HCT116 (cell line): Measurements from ENCODE around the gene ARRDC4. TPM values are rescaled to one million over a fixed set of nuclear protein-coding genes. Genes with fewer than 3 reads are reported as not detected.

Experiments
- ATAC-seq: fragments of 200-7000 bp; cut with Tn5 transposase; 2 replicates; pipeline ENCODE4 v1.9.1; 2020; ENCODE audit warnings: mild to moderate bottlenecking, moderate library complexity
- BruUV-seq: library from RNA; stranded (reverse); fragments of 400-500 nt; replicated peaks from 2 replicates; lab custom pipeline; 2021; lab: Mats Ljungman, UMichigan
- CTCF ChIA-PET: fragments of 300-600 bp; sonication (Branson Sonifier 250); formaldehyde crosslinking; loops from one replicate; lab custom pipeline; 2021; ENCODE audit warnings: antibody characterized with exemption; lab: Charles Lee
- POLR2A ChIA-PET: fragments of 300-600, 350-600 bp; sonication (Branson Sonifier 250); formaldehyde crosslinking; loops from one replicate; lab custom pipeline; 2021; ENCODE audit warnings: antibody characterized with exemption; lab: Charles Lee
- RAD21 ChIA-PET, 2 experiments: fragments of 300-600 bp; sonication (Branson Sonifier 250); formaldehyde crosslinking; loops; one replicate each; lab custom pipeline; 2023; ENCODE audit warnings: low total read pairs in 2 of 2; ENCODE audit not compliant: uncharacterized antibody in 2 of 2, unreplicated experiment in 2 of 2, low non-redundant PET in 1 of 2; lab: Charles Lee
- DNase-seq: peaks from one replicate; pipeline ENCODE4 v3.0.0-alpha.2; 2010; ENCODE audit warnings: low read depth, low spot score
- H2AFZ ChIP-seq: fragments of 200-600 bp; shearing (Covaris generic), sonication (generic); 2 replicates; pipeline ENCODE4 v1.6.1; 2017; ENCODE audit warnings: low read depth, mixed run types, mixed read lengths, antibody characterized with exemption, low read length; ENCODE audit not compliant: poor library complexity, severe bottlenecking
- H3K27ac ChIP-seq: 2 replicates; pipeline ENCODE4 v1.5.1; 2012; ENCODE audit warnings: low read depth, low read length
- H3K27me3 ChIP-seq: fragments of 200-600 bp; sonication (generic); 2 replicates; pipeline ENCODE4 v1.6.1; 2016; ENCODE audit warnings: mixed run types, low read length, mixed read lengths; ENCODE audit not compliant: insufficient read depth
- H3K36me3 ChIP-seq, 2 experiments: fragments of 200-500 bp in 1 of 2; fragments of 200-600 bp in 1 of 2; sonication (Bioruptor generic) in 1 of 2; sonication (generic) in 1 of 2; 2 replicates each; pipeline versions ENCODE4 v1.5.1 to v1.6.1; 2014 to 2016; ENCODE audit warnings: low read length in 2 of 2, inconsistent platforms in 1 of 2, mixed read lengths in 1 of 2, mixed run types in 1 of 2; ENCODE audit not compliant: insufficient read depth in 2 of 2, control insufficient read depth in 1 of 2
- H3K4me1 ChIP-seq, 2 experiments: fragments of 200-600 bp in 1 of 2; sonication (generic) in 1 of 2; 2 replicates each; pipeline versions ENCODE4 v1.5.1 to v1.6.1; 2012 to 2017; ENCODE audit warnings: low read length in 2 of 2, inconsistent platforms in 1 of 2, mild to moderate bottlenecking in 1 of 2, mixed read lengths in 1 of 2, mixed run types in 1 of 2, moderate library complexity in 1 of 2; ENCODE audit not compliant: insufficient read depth in 2 of 2, control insufficient read depth in 1 of 2
- H3K4me2 ChIP-seq: fragments of 200-600 bp; sonication (generic); 2 replicates; pipeline ENCODE4 v1.6.1; 2017; ENCODE audit warnings: mixed run types, low read length, mixed read lengths
- H3K4me3 ChIP-seq, 2 experiments: fragments of 200-600 bp in 1 of 2; sonication (generic) in 1 of 2; replicated peaks in 1 of 2; 2 replicates each; pipeline ENCODE4 v1.5.1; 2011 to 2016; ENCODE audit warnings: low read length in 2 of 2, control low read depth in 1 of 2, low read depth in 1 of 2, mild to moderate bottlenecking in 1 of 2, mixed read lengths in 1 of 2, mixed run types in 1 of 2
- H3K79me2 ChIP-seq: fragments of 200-600 bp; sonication (generic); 2 replicates; pipeline ENCODE4 v1.6.1; 2017; ENCODE audit warnings: mild to moderate bottlenecking, mixed run types, low read length, moderate library complexity, mixed read lengths; ENCODE audit not compliant: insufficient read depth
- H3K9ac ChIP-seq: fragments of 200-600 bp; sonication (generic); 2 replicates; pipeline ENCODE4 v1.6.1; 2016; ENCODE audit warnings: low read length, mixed read lengths
- H3K9me2 ChIP-seq: fragments of 200-600 bp; sonication (generic), shearing (Covaris generic); 2 replicates; pipeline ENCODE4 v1.6.1; 2017; ENCODE audit warnings: mixed run types, mild to moderate bottlenecking, moderate library complexity; ENCODE audit not compliant: insufficient read depth
- H3K9me3 ChIP-seq, 2 experiments: fragments of 200-500 bp in 1 of 2; fragments of 200-600 bp in 1 of 2; sonication (Bioruptor generic) in 1 of 2; sonication (generic) in 1 of 2; 2 replicates each; pipeline ENCODE4 v1.6.1; 2014 to 2017; ENCODE audit warnings: low read length in 2 of 2, mixed read lengths in 2 of 2, inconsistent platforms in 1 of 2, low read depth in 1 of 2, mild to moderate bottlenecking in 1 of 2, mixed run types in 1 of 2, moderate library complexity in 1 of 2; ENCODE audit not compliant: control insufficient read depth in 1 of 2, insufficient read depth in 1 of 2
- H4K20me1 ChIP-seq: fragments of 200-600 bp; sonication (generic), shearing (Covaris generic); 2 replicates; pipeline ENCODE4 v1.6.1; 2017; ENCODE audit warnings: mixed run types, mild to moderate bottlenecking, moderate library complexity; ENCODE audit not compliant: insufficient read depth
- ATF3 ChIP-seq: IDR thresholded peaks from 2 replicates; pipeline ENCODE4 v1.6.1; 2012
- CBX3 ChIP-seq: IDR thresholded peaks from 2 replicates; pipeline ENCODE4 v1.6.1; 2012; ENCODE audit warnings: low read depth
- CTCF ChIP-seq, 3 experiments: fragments of 200-600 bp in 1 of 3; sonication (generic) in 1 of 3; IDR thresholded peaks in 2 of 3; conservative IDR thresholded peaks in 1 of 3; 2 replicates each; pipeline ENCODE4 v1.5.1; 2012 to 2017; ENCODE audit warnings: low read depth in 2 of 3, low read length in 2 of 3, antibody characterized with exemption in 1 of 3, borderline replicate concordance in 1 of 3, control low read depth in 1 of 3, mild to moderate bottlenecking in 1 of 3, mixed read lengths in 1 of 3, mixed run types in 1 of 3, moderate library complexity in 1 of 3; ENCODE audit not compliant: insufficient read depth in 1 of 3
- EGR1 ChIP-seq: IDR thresholded peaks from 2 replicates; pipeline ENCODE4 v1.6.1; 2012; ENCODE audit warnings: low read depth
- ELF1 ChIP-seq: IDR thresholded peaks from 2 replicates; pipeline ENCODE4 v1.6.1; 2012; ENCODE audit warnings: low read depth, borderline replicate concordance
- EZH2 ChIP-seq: fragments of 200-600 bp; sonication (generic); IDR thresholded peaks from 2 replicates; pipeline ENCODE4 v1.6.1; 2017; ENCODE audit warnings: antibody characterized with exemption, mixed run types
- FOSL1 ChIP-seq: IDR thresholded peaks from 2 replicates; pipeline ENCODE4 v1.6.1; 2012; ENCODE audit warnings: low read depth
- JUND ChIP-seq: IDR thresholded peaks from 2 replicates; pipeline ENCODE4 v1.6.1; 2012
- MAX ChIP-seq: IDR thresholded peaks from 2 replicates; pipeline ENCODE4 v1.6.1; 2012
- POLR2AphosphoS5 ChIP-seq: IDR thresholded peaks from 2 replicates; pipeline ENCODE4 v1.6.1; 2011; ENCODE audit warnings: mild to moderate bottlenecking, low read depth, low read length, moderate library complexity
- RAD21 ChIP-seq: IDR thresholded peaks from 2 replicates; pipeline ENCODE4 v1.6.1; 2012; ENCODE audit warnings: low read depth, mild to moderate bottlenecking
- SIN3A ChIP-seq: IDR thresholded peaks from 2 replicates; pipeline ENCODE4 v1.6.1; 2012; ENCODE audit warnings: low read depth
- SP1 ChIP-seq: IDR thresholded peaks from 2 replicates; pipeline ENCODE4 v1.6.1; 2012; ENCODE audit warnings: low read depth
- TCF7L2 ChIP-seq: IDR thresholded peaks from 2 replicates; pipeline ENCODE4 v1.7.0; 2011; ENCODE audit warnings: borderline replicate concordance, inconsistent platforms; ENCODE audit not compliant: insufficient read depth, insufficient read length; ENCODE audit errors: extremely low read depth
- ZBTB33 ChIP-seq: IDR thresholded peaks from 2 replicates; pipeline ENCODE4 v1.6.1; 2011; ENCODE audit warnings: mild to moderate bottlenecking, low read length, moderate library complexity; ENCODE audit not compliant: insufficient replicate concordance; ENCODE audit errors: extremely low read depth
- ZFX ChIP-seq: fragments of 450-650 bp; IDR thresholded peaks from 2 replicates; pipeline ENCODE4 v1.6.1; 2017
- ZNF274 ChIP-seq: fragments of 200-500 bp; sonication (Bioruptor generic); IDR thresholded peaks from 2 replicates; pipeline ENCODE4 v1.6.1; 2014; ENCODE audit warnings: mild to moderate bottlenecking, low read depth, low read length, inconsistent platforms
- intact Hi-C: fragments of 100-400 bp; cut with micrococcal nuclease; formaldehyde crosslinking; loops from 2 replicates; pipeline ENCODE4 v1.10.0; 2022
- total RNA-seq: library from RNA; stranded (reverse); gene quantifications from one replicate; pipeline ENCODE4 v1.2.1, GENCODE V29; 2021; ENCODE audit not compliant: unreplicated experiment

ARRDC4 gene
- total RNA-seq, 1 experiment from 2014 or later, result 19.6 TPM

GRCh38 chr15:98005659-98006058, 45.2 kb downstream of the ARRDC4 start:
- CTCF ChIA-PET, result no interaction called here
- POLR2A ChIA-PET, result no interaction called here
- BruUV-seq, result no TSS peak
- H3K79me2 ChIP-seq, result no peaks in the 10 kb centered on the region
- no peak overlapping the region for H3K27ac ChIP-seq
- no peaks in the 10 kb centered on the region for H4K20me1 ChIP-seq
- RAD21 ChIA-PET, result no interaction called here
- no peak for DNase-seq
- H3K9ac ChIP-seq, result no peak overlapping the region
- peaks cover 15% of the 10 kb centered on the region for H3K27me3 ChIP-seq
- intact Hi-C loops, result no loop called here
- H3K4me1 ChIP-seq, result peaks cover 0 to 14% of the 10 kb centered on the region in 2 experiments; a peak in 2 of 4 replicates
- H3K9me2 ChIP-seq, result no peaks in the 10 kb centered on the region
- no peak overlapping the region for H2AFZ ChIP-seq
- no peaks in the 10 kb centered on the region for H3K36me3 ChIP-seq
- H3K4me2 ChIP-seq, result no peak overlapping the region
- H3K4me3 ChIP-seq, result no peak overlapping the region
- TF ChIP-seq EZH2 (no peak), JUND (no peak), ATF3 (no peak)
- no peaks in the 10 kb centered on the region; a peak in 2 of 4 replicates for H3K9me3 ChIP-seq
- ATAC-seq, result no peak

- Histone ChIP-seq H3K4me2 (no peak overlapping the region), H3K9me2 (no peaks in the 10 kb centered on the region), H3K36me3 (no peaks in the 10 kb centered on the region), H4K20me1 (no peaks in the 10 kb centered on the region), H3K4me1 (no peaks in the 10 kb centered on the region), H3K9me3 (no peaks in the 10 kb centered on the region), H3K79me2 (no peaks in the 10 kb centered on the region)
- POLR2A ChIA-PET, result no interaction called here
- BruUV-seq, result no TSS peak
- CTCF ChIA-PET, result interaction anchor here (1.1 to 1.2 kb wide), 2 partner anchors 13 to 419 kb away, joined by 3 to 4 read pairs; no protein-coding TSS in a partner anchor
- intact Hi-C loops, result no loop called here
- TF ChIP-seq POLR2AphosphoS5, result no peak
- TF ChIP-seq ZBTB33, result no peak
- no peak for TF ChIP-seq ZNF274
- no peak for TF ChIP-seq SIN3A
- TF ChIP-seq TCF7L2, result no peak
- no peak for TF ChIP-seq JUND
- no peak for TF ChIP-seq ELF1
- no peak for TF ChIP-seq MAX
- no peak for TF ChIP-seq RAD21
- TF ChIP-seq SP1, result no peak
- TF ChIP-seq FOSL1, result no peak
- no peak for TF ChIP-seq EZH2
- no peak for TF ChIP-seq EGR1
- no peak for TF ChIP-seq CBX3
- TF ChIP-seq ZFX, result no peak
- no peak for TF ChIP-seq CTCF (IDR thresholded peaks at IDR 0.05 in 2 of 3, conservative IDR thresholded peaks at IDR 0.05 in 1 of 3; ENCODE audit: borderline replicate concordance in 1 of 3, insufficient read depth in 1 of 3, low read depth in 2 of 3, low read length in 2 of 3)
- TF ChIP-seq, all 23 proteins: peak for 0
- RAD21 ChIA-PET, result no interaction called here
- ATAC-seq (no peak), DNase-seq (no peak)
- Histone ChIP-seq H3K27ac (no peak overlapping the region), H3K4me3 (no peak overlapping the region), H3K27me3 (peaks cover 19% of the 10 kb centered on the region), H3K9ac (no peak overlapping the region), H2AFZ (no peak overlapping the region)
These were observed 48.7 kb downstream of the ARRDC4 start for GRCh38 chr15:98009169-98009568.
